Measurements from ENCODE around the gene PARM1.

The PARM1 gene

GRCh38 chr4:75018811-75019479, 86.0 kb downstream of the PARM1 start:
- no peaks in the 10 kb centered on the region for H3K36me3 Mint-ChIP-seq
- H3K27me3 Mint-ChIP-seq = no peaks in the 10 kb centered on the region
- no peak overlapping the region for H3K27ac Mint-ChIP-seq
- H3K9me3 Mint-ChIP-seq (ENCODE audit: low read depth) = no peaks in the 10 kb centered on the region
- no peaks in the 10 kb centered on the region for H3K4me1 Mint-ChIP-seq (ENCODE audit: low read depth)
- H3K4me3 Mint-ChIP-seq = no peak overlapping the region

GRCh38 chr4:75025431-75025830, 92.5 kb downstream of the PARM1 start:
- Mint-ChIP-seq H3K9me3 (ENCODE audit: low read depth) (no peaks in the 10 kb centered on the region), H3K4me3 (no peak overlapping the region), H3K4me1 (ENCODE audit: low read depth) (no peaks in the 10 kb centered on the region), H3K27me3 (peaks cover 6% of the 10 kb centered on the region), H3K36me3 (no peaks in the 10 kb centered on the region), H3K27ac (no peak overlapping the region)

- Mint-ChIP-seq H3K9me3 (ENCODE audit: low read depth) (no peaks in the 10 kb centered on the region), H3K27ac (no peak overlapping the region), H3K4me3 (no peak overlapping the region), H3K27me3 (peaks cover 6% of the 10 kb centered on the region), H3K36me3 (no peaks in the 10 kb centered on the region), H3K4me1 (ENCODE audit: low read depth) (no peaks in the 10 kb centered on the region)
Observed at GRCh38 chr4:75028196-75028854, 95.4 kb downstream of the PARM1 start.

- Mint-ChIP-seq H3K27me3 (peaks cover 6% of the 10 kb centered on the region), H3K36me3 (no peaks in the 10 kb centered on the region), H3K9me3 (ENCODE audit: low read depth) (no peaks in the 10 kb centered on the region), H3K27ac (no peak overlapping the region), H3K4me1 (ENCODE audit: low read depth) (no peaks in the 10 kb centered on the region), H3K4me3 (no peak overlapping the region)
Observed at GRCh38 chr4:75030028-75030427, 97.1 kb downstream of the PARM1 start.

- Mint-ChIP-seq H3K27me3 (peaks cover 6% of the 10 kb centered on the region), H3K9me3 (ENCODE audit: low read depth) (no peaks in the 10 kb centered on the region), H3K4me3 (no peak overlapping the region), H3K36me3 (no peaks in the 10 kb centered on the region), H3K4me1 (ENCODE audit: low read depth) (no peaks in the 10 kb centered on the region), H3K27ac (no peak overlapping the region)
Observed at GRCh38 chr4:75030649-75031235, 97.8 kb downstream of the PARM1 start.

- Mint-ChIP-seq H3K4me1 (ENCODE audit: low read depth) (no peaks in the 10 kb centered on the region), H3K27ac (no peak overlapping the region)
Observed at GRCh38 chr4:75031775-75032174, 98.9 kb downstream of the PARM1 start.

GRCh38 chr4:75034523-75034922, 101.6 kb downstream of the PARM1 start:
- Mint-ChIP-seq H3K4me1 (ENCODE audit: low read depth) (no peaks in the 10 kb centered on the region), H3K4me3 (no peak overlapping the region), H3K9me3 (ENCODE audit: low read depth) (no peaks in the 10 kb centered on the region), H3K36me3 (no peaks in the 10 kb centered on the region), H3K27ac (no peak overlapping the region), H3K27me3 (peaks cover 2% of the 10 kb centered on the region)

More at GRCh38 chr4:75031775-75032174, 98.9 kb downstream of the PARM1 start:
- H3K27me3 Mint-ChIP-seq = peaks cover 6% of the 10 kb centered on the region
- H3K9me3 Mint-ChIP-seq (ENCODE audit: low read depth) = no peaks in the 10 kb centered on the region
- H3K36me3 Mint-ChIP-seq = no peaks in the 10 kb centered on the region
- H3K4me3 Mint-ChIP-seq = no peak overlapping the region

- H3K27me3 Mint-ChIP-seq = peaks cover 4% of the 10 kb centered on the region
- no peak overlapping the region for H3K27ac Mint-ChIP-seq
- no peak overlapping the region for H3K4me3 Mint-ChIP-seq
- no peaks in the 10 kb centered on the region for H3K9me3 Mint-ChIP-seq (ENCODE audit: low read depth)
- no peaks in the 10 kb centered on the region for H3K4me1 Mint-ChIP-seq (ENCODE audit: low read depth)
- H3K36me3 Mint-ChIP-seq = no peaks in the 10 kb centered on the region
Observed at GRCh38 chr4:75035321-75035720, 102.4 kb downstream of the PARM1 start.

GRCh38 chr4:75036046-75036830, 103.3 kb downstream of the PARM1 start:
- Mint-ChIP-seq H3K27ac (no peak overlapping the region), H3K4me3 (no peak overlapping the region), H3K27me3 (peaks cover 4% of the 10 kb centered on the region), H3K4me1 (ENCODE audit: low read depth) (no peaks in the 10 kb centered on the region), H3K36me3 (no peaks in the 10 kb centered on the region), H3K9me3 (ENCODE audit: low read depth) (peaks cover 4% of the 10 kb centered on the region)

GRCh38 chr4:75037252-75037651, 104.3 kb downstream of the PARM1 start:
- Mint-ChIP-seq H3K4me3 (no peak overlapping the region), H3K27ac (no peak overlapping the region), H3K9me3 (ENCODE audit: low read depth) (peaks cover 4% of the 10 kb centered on the region), H3K27me3 (peaks cover 4% of the 10 kb centered on the region), H3K36me3 (no peaks in the 10 kb centered on the region), H3K4me1 (ENCODE audit: low read depth) (no peaks in the 10 kb centered on the region)

- Mint-ChIP-seq H3K4me1 (ENCODE audit: low read depth) (no peaks in the 10 kb centered on the region), H3K36me3 (no peaks in the 10 kb centered on the region), H3K27ac (no peak overlapping the region), H3K9me3 (ENCODE audit: low read depth) (peaks cover 9% of the 10 kb centered on the region), H3K27me3 (peaks cover 4% of the 10 kb centered on the region), H3K4me3 (no peak overlapping the region)
Observed at GRCh38 chr4:75038376-75038775, 105.5 kb downstream of the PARM1 start.

GRCh38 chr4:75040703-75041102, 107.8 kb downstream of the PARM1 start:
- H3K36me3 Mint-ChIP-seq = no peaks in the 10 kb centered on the region
- H3K4me3 Mint-ChIP-seq = no peak overlapping the region
- H3K4me1 Mint-ChIP-seq (ENCODE audit: low read depth) = no peaks in the 10 kb centered on the region
- H3K27me3 Mint-ChIP-seq = peaks cover 4% of the 10 kb centered on the region
- peaks cover 9% of the 10 kb centered on the region for H3K9me3 Mint-ChIP-seq (ENCODE audit: low read depth)
- no peak overlapping the region for H3K27ac Mint-ChIP-seq

GRCh38 chr4:75042601-75043208, 109.8 kb downstream of the PARM1 start:
- Mint-ChIP-seq H3K27ac (no peak overlapping the region), H3K36me3 (no peaks in the 10 kb centered on the region), H3K27me3 (peaks cover 4% of the 10 kb centered on the region), H3K9me3 (ENCODE audit: low read depth) (peaks cover 9% of the 10 kb centered on the region), H3K4me3 (no peak overlapping the region), H3K4me1 (ENCODE audit: low read depth) (no peaks in the 10 kb centered on the region)

- H3K9me3 Mint-ChIP-seq (ENCODE audit: low read depth) = peaks cover 5% of the 10 kb centered on the region
- no peak overlapping the region for H3K27ac Mint-ChIP-seq
- no peaks in the 10 kb centered on the region for H3K4me1 Mint-ChIP-seq (ENCODE audit: low read depth)
- no peaks in the 10 kb centered on the region for H3K27me3 Mint-ChIP-seq
- no peaks in the 10 kb centered on the region for H3K36me3 Mint-ChIP-seq
- no peak overlapping the region for H3K4me3 Mint-ChIP-seq
Observed at GRCh38 chr4:75046226-75046625, 113.3 kb downstream of the PARM1 start.

- Mint-ChIP-seq H3K27me3 (peaks cover 1% of the 10 kb centered on the region), H3K4me1 (ENCODE audit: low read depth) (no peaks in the 10 kb centered on the region), H3K9me3 (ENCODE audit: low read depth) (peaks cover 5% of the 10 kb centered on the region), H3K27ac (no peak overlapping the region), H3K4me3 (no peak overlapping the region), H3K36me3 (no peaks in the 10 kb centered on the region)
Observed at GRCh38 chr4:75046641-75047040, 113.7 kb downstream of the PARM1 start.
